Ovary (tissue), 9 donors: ENCODE results near the gene LRRC63. TPM values are rescaled to one million over a fixed set of nuclear protein-coding genes. Genes with fewer than 3 reads are reported as not detected.

Source experiments
- DNase-seq, 5 donors: peaks; one replicate each; pipeline ENCODE4 v3.0.0-alpha.2; 2019 to 2020
- H3K27ac ChIP-seq, 2 donors: fragments of 200-600 bp; one replicate each; pipeline versions ENCODE4 v1.5.1 to v1.8.0; 2019 to 2022
- H3K27me3 ChIP-seq: fragments of 200-600 bp; one replicate; pipeline ENCODE4 v1.8.0; 2022
- H3K36me3 ChIP-seq: fragments of 200-600 bp; sonication (generic); one replicate; pipeline ENCODE4 v1.5.1; 2019
- H3K4me1 ChIP-seq: one replicate; pipeline ENCODE4 v1.8.1; 2013; ENCODE audit warnings: mild to moderate bottlenecking, moderate library complexity; ENCODE audit not compliant: insufficient read depth
- H3K4me3 ChIP-seq: fragments of 200-600 bp; sonication (generic); one replicate; pipeline ENCODE4 v1.5.1; 2017
- H3K9me3 ChIP-seq, 2 donors: fragments of 200-600 bp in 1 of 2; sonication (generic) in 1 of 2; one replicate each; pipeline versions ENCODE4 v1.5.1 to v1.8.1; 2013 to 2019; ENCODE audit warnings: mild to moderate bottlenecking in 1 of 2, moderate library complexity in 1 of 2
- EP300 ChIP-seq: sonication (generic); formaldehyde crosslinking; IDR thresholded peaks from one replicate; pipeline ENCODE4 v1.6.1; 2017; ENCODE audit warnings: antibody characterized with exemption
- POLR2A ChIP-seq: fragments of 450-650 bp; IDR thresholded peaks from one replicate; pipeline ENCODE4 v1.6.1; 2017; ENCODE audit warnings: antibody characterized with exemption, mild to moderate bottlenecking, moderate library complexity
- WGBS, 3 donors: extraction: QIAGEN DNeasy Blood & Tissue Kit in 1 of 3; methylation state at CpG; one replicate each; pipeline versions ENCODE4 v1.1.5 to v1.1.7; 2013 to 2017; 5-methylcytosine and 5-hydroxymethylcytosine counted together
- intact Hi-C, 4 donors: fragments of 100-400 bp; cut with DNase I; formaldehyde crosslinking; loops; one replicate each; pipeline versions ENCODE4 v1.11.0 to v1.15.1; 2022 to 2023
- polyA plus RNA-seq, 2 donors: library from polyadenylated mRNA; stranded (reverse); fragments of 200-250 nt in 1 of 2; fragments of 350-450 nt in 1 of 2; fragmentation: Illumina TruSeq in 1 of 2; extraction: RNeasy Lipid Tissue Mini Kit (QIAGEN cat#74804) in 1 of 2; gene quantifications; one replicate each; pipeline ENCODE4 v1.2.3, GENCODE V29; 2013 to 2014
- total RNA-seq, 7 donors: library from RNA; depleted of rRNA in 2 of 7; stranded (reverse); fragments of >200 nt in 2 of 7; fragmentation: NEBNext Ultra II Directional in 3 of 7; extraction: Animal tissue kit (Norgen Biotek cat#: 25700) in 3 of 7; gene quantifications; one replicate each; pipeline versions ENCODE4 v1.1.0 to v1.2.4, GENCODE V29; 2016 to 2023
- TF ChIP-seq, protein P1 (sequence below), 3 donors: fragments of 450-650 bp in 2 of 3; fragments of 200-600 bp in 1 of 3; IDR thresholded peaks; one replicate each; pipeline versions ENCODE4 v1.5.1 to v1.8.0; 2016 to 2022; ENCODE audit warnings: antibody characterized with exemption in 3 of 3, mild to moderate bottlenecking in 1 of 3
- donor health status: DM: no; HTN: no; CAD: no; lungs with moderate emphysema.
- donor health status: DM: no; HTN: no; CAD: no.
- donor health status: Bipolar disorder and iron deficiency.
- donor health status: DM: yes; HTN: yes; CAD: no.
- donor health status: DM: no; HTN: no; CAD: no.
- donor health status: DM: yes; HTN: yes; CAD: no.

The LRRC63 gene
- total and polyA plus RNA-seq, 9 donors, result 0.12 to 0.92 (median 0.22) TPM; not detected in 4

DNA sequence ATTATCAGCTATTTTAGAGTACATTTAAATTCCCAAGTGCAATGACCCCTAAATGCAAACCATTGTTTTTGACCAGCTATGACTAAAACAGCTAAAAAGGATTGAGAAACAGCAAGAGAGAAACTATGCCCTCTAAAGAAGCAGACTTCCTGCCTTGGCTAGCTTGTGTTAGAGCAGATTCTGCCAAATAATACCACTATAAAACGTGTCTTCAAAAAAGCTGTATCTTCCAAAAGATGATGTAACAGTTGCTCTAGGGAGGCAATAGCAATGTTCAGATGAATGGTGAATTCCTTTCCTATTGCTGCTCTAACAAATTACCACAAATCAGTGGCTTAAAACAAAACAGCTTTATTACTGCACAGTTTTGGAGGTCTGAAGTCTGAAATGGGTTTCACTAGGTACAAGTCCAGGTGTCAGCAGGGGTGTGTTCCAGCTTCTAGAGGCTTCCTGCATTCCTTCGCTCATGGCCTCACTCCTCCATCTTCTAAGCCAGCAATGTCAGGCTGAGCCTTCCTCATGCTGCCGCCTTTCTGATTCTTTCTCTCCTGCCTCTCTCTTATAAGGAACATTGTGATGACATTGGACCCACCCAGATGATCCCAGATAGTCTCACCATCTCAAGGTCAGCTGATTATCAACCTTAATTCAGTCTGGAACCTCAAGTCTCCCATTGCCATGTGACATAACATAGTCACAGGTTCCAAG, 84.5 kb downstream of the LRRC63 start:
- no peak for DNase-seq
- 55 to 62% (median 62%) methylated on average over 3 of the region's 3 CpGs for WGBS, 3 donors
- Histone ChIP-seq H3K9me3 (no peaks in the 10 kb centered on the region), H3K4me3 (no peak overlapping the region), H3K4me1 (peaks cover 1% of the 10 kb centered on the region), H3K36me3 (no peaks in the 10 kb centered on the region), H3K27me3 (no peaks in the 10 kb centered on the region), H3K27ac (no peak overlapping the region)
- TF ChIP-seq, protein P1, sequence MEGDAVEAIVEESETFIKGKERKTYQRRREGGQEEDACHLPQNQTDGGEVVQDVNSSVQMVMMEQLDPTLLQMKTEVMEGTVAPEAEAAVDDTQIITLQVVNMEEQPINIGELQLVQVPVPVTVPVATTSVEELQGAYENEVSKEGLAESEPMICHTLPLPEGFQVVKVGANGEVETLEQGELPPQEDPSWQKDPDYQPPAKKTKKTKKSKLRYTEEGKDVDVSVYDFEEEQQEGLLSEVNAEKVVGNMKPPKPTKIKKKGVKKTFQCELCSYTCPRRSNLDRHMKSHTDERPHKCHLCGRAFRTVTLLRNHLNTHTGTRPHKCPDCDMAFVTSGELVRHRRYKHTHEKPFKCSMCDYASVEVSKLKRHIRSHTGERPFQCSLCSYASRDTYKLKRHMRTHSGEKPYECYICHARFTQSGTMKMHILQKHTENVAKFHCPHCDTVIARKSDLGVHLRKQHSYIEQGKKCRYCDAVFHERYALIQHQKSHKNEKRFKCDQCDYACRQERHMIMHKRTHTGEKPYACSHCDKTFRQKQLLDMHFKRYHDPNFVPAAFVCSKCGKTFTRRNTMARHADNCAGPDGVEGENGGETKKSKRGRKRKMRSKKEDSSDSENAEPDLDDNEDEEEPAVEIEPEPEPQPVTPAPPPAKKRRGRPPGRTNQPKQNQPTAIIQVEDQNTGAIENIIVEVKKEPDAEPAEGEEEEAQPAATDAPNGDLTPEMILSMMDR (IDR thresholded peaks at IDR 0.05), result no peak
- no peak for TF ChIP-seq POLR2A
- no peak for TF ChIP-seq EP300
- intact Hi-C loops, result no loop called here

DNA sequence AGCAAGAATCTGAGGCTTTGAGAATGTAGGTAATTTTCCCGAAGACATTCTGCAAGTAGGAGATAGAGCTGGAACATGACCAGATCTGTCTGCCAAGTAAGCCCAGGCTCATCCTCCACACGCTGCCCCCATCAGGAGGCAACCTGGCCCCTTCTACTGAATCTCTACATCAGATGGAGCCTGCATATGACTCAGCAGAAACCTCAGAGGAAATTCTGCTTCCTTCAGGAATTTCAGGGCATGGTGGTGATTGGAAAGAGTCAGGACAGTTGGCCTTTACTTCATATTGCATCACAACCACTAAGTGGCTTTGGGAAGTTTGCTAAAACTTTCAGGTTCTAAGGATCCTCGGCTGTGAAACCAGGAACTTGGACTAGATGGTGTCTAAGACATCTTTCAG, 85.2 kb downstream of the LRRC63 start:
- Histone ChIP-seq H3K4me1 (peaks cover 1% of the 10 kb centered on the region), H3K9me3 (no peaks in the 10 kb centered on the region), H3K27me3 (no peaks in the 10 kb centered on the region), H3K4me3 (no peak overlapping the region), H3K27ac (no peak overlapping the region), H3K36me3 (no peaks in the 10 kb centered on the region)
- intact Hi-C loops, result no loop called here
- DNase-seq, result no peak
- TF ChIP-seq EP300 (no peak), POLR2A (no peak)
- TF ChIP-seq, protein P1 (IDR thresholded peaks at IDR 0.05), result no peak
- WGBS, 3 donors, result 40 to 56% (median 45%) methylated on average over 3 of the region's 3 CpGs

DNA sequence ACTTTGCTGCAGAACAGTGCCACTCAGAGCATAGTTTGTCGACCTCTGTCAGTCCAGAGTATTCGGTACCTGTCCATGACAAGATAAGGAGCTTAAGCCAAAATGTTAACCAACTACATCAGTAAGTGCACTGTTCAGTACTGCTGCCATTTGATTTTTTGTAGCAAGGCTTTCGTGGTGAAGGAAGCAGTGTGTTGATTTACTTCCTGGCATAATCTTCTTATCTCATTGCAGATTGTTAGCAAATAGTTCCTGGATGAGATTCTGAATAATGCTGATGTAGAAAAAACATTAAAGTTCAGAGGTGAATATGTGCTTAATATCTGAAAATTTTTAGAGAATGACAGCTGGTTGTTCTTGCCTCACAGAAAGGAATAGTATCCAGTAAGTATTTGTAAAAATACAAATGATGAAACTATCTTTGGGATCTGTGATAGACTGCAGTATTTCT, 85.7 kb downstream of the LRRC63 start:
- no peaks in the 10 kb centered on the region for H3K36me3 ChIP-seq
- no peak for DNase-seq
- H3K4me1 ChIP-seq, result peaks cover 1% of the 10 kb centered on the region
- no peaks in the 10 kb centered on the region for H3K9me3 ChIP-seq
- no peak for TF ChIP-seq EP300
- TF ChIP-seq, protein P1 (IDR thresholded peaks at IDR 0.05), result no peak
- TF ChIP-seq POLR2A, result no peak
- WGBS, 3 donors, result 56 to 69% (median 64%) methylated on average over 3 of the region's 3 CpGs
- H3K27ac ChIP-seq, result no peak overlapping the region
- intact Hi-C loops, result no loop called here
- H3K4me3 ChIP-seq, result no peak overlapping the region
- H3K27me3 ChIP-seq, result no peaks in the 10 kb centered on the region

DNA sequence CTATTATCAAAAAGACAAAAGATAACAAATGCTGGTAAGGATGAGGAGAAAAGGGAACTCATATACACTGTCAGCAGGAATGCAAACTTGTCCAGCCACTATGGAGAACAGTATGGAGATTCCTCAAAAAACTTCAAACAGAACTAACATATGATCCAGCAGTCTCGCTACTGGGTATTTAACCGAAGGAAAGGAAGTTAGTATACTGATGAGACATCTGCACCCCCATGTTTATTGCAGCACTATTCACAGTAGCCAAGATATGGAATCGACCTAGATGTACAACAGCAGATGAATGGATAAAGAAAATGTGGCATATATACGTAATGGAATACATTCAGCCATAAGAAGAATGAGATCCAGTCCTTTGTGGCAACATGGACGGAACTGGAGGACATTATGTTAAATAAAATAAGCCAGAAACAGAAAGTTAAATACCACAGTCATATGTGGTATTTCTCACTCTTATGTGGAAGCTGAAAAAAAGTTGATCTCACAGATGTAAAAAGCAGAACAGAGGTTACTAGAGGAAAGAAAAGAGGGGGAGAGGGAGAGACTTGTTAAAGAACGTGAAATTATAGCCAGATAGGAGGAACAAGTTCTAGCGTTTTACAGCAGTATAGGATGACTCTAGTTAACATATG, 92.1 kb downstream of the LRRC63 start:
- no peak overlapping the region for H3K27ac ChIP-seq
- H3K4me1 ChIP-seq, result no peaks in the 10 kb centered on the region
- TF ChIP-seq POLR2A, result no peak
- TF ChIP-seq EP300, result no peak
- TF ChIP-seq, protein P1 (IDR thresholded peaks at IDR 0.05), result no peak
- no peaks in the 10 kb centered on the region for H3K9me3 ChIP-seq
- H3K36me3 ChIP-seq, result no peaks in the 10 kb centered on the region
- WGBS, 3 donors, result 61 to 68% (median 63%) methylated on average over 7 of the region's 7 CpGs
- H3K4me3 ChIP-seq, result no peak overlapping the region
- H3K27me3 ChIP-seq, result no peaks in the 10 kb centered on the region
- intact Hi-C loops, result no loop called here
- DNase-seq, result no peak
